HepG2 (cell line): ENCODE data around the gene ZBTB46. TPM values are rescaled to one million over a fixed set of nuclear protein-coding genes. Genes with fewer than 3 reads are reported as not detected.
A peak's percentile ranks its signal among the peaks of the same experiment; 100 is the strongest.

Experiments used
- FOXM1 ChIP-seq: sonication (generic); formaldehyde crosslinking; IDR thresholded peaks from 2 replicates; pipeline ENCODE4 v1.5.0; 2020; ENCODE audit warnings: missing genetic modification reagents
- GFI1 ChIP-seq: sonication (generic); formaldehyde crosslinking; IDR thresholded peaks from 2 replicates; pipeline ENCODE4 v1.5.0; 2020; ENCODE audit warnings: missing genetic modification reagents, mild to moderate bottlenecking, borderline replicate concordance
- HDAC2 ChIP-seq: sonication (generic); formaldehyde crosslinking; IDR thresholded peaks from 2 replicates; pipeline ENCODE4 v1.4.0; 2020; ENCODE audit warnings: missing genetic modification reagents
- HOXA3 ChIP-seq: sonication (generic); formaldehyde crosslinking; IDR thresholded peaks from 2 replicates; pipeline ENCODE4 v1.5.0; 2020; ENCODE audit warnings: missing genetic modification reagents
- KDM2A ChIP-seq: sonication (generic); formaldehyde crosslinking; IDR thresholded peaks from 2 replicates; pipeline ENCODE4 v1.4.0; 2020; ENCODE audit warnings: low read depth, missing genetic modification reagents, borderline replicate concordance
- KDM4B ChIP-seq: sonication (generic); formaldehyde crosslinking; IDR thresholded peaks from 2 replicates; pipeline ENCODE4 v1.4.0; 2020; ENCODE audit warnings: missing genetic modification reagents
- MTF1 ChIP-seq: sonication (generic); formaldehyde crosslinking; IDR thresholded peaks from 2 replicates; pipeline ENCODE4 v1.5.0; 2020; ENCODE audit warnings: missing genetic modification reagents
- PAX8 ChIP-seq: sonication (generic); formaldehyde crosslinking; IDR thresholded peaks from 2 replicates; pipeline ENCODE4 v1.8.0; 2022; ENCODE audit warnings: mild to moderate bottlenecking, missing genetic modification reagents, borderline replicate concordance
- POGZ ChIP-seq: sonication (generic); formaldehyde crosslinking; IDR thresholded peaks from 2 replicates; pipeline ENCODE4 v1.4.0; 2020; ENCODE audit warnings: mild to moderate bottlenecking, missing genetic modification reagents
- REL ChIP-seq: sonication (generic); formaldehyde crosslinking; conservative IDR thresholded peaks from 2 replicates; pipeline ENCODE4 v1.8.0; 2022; ENCODE audit warnings: mild to moderate bottlenecking, missing genetic modification reagents, moderate library complexity
- SMAD3 ChIP-seq: sonication (generic); formaldehyde crosslinking; IDR thresholded peaks from 2 replicates; pipeline ENCODE4 v1.4.0; 2020; ENCODE audit warnings: missing genetic modification reagents
- SOX13 ChIP-seq, 3 experiments: fragments of 450-650 bp in 1 of 3; sonication (generic) in 1 of 3; formaldehyde crosslinking in 1 of 3; IDR thresholded peaks in 2 of 3; conservative IDR thresholded peaks in 1 of 3; 2 replicates each; pipeline versions ENCODE4 v1.5.0 to v1.6.1; 2016 to 2020; ENCODE audit warnings: antibody characterized with exemption in 1 of 3, mild to moderate bottlenecking in 1 of 3, missing compliant biosample characterization in 1 of 3, missing genetic modification reagents in 1 of 3, moderate library complexity in 1 of 3
- ZMYM2 ChIP-seq: sonication (generic); formaldehyde crosslinking; IDR thresholded peaks from 2 replicates; pipeline ENCODE4 v1.8.0; 2022; ENCODE audit warnings: mild to moderate bottlenecking, missing genetic modification reagents
- ZNF180 ChIP-seq: sonication (generic); formaldehyde crosslinking; IDR thresholded peaks from 2 replicates; pipeline ENCODE4 v1.4.0; 2020; ENCODE audit warnings: low read depth, missing genetic modification reagents, borderline replicate concordance
- ZNF589 ChIP-seq: sonication (generic); formaldehyde crosslinking; conservative IDR thresholded peaks from 2 replicates; pipeline ENCODE4 v1.8.0; 2022; ENCODE audit warnings: mild to moderate bottlenecking, moderate library complexity, missing genetic modification reagents
- polyA plus RNA-seq, 8 experiments: library from polyadenylated mRNA; depleted of rRNA in 3 of 8; stranded (reverse) in 7 of 8; unstranded in 1 of 8; fragments of >200 nt; fragmentation: Illumina TruSeq in 4 of 8; extraction: Trizol in 4 of 8; gene quantifications; 2 replicates each; pipeline versions ENCODE4 v1.2.1 to v1.2.3, GENCODE V29; 2011 to 2016; ENCODE audit warnings: low read depth in 4 of 8, missing spikeins in 1 of 8, mixed read lengths in 1 of 8; ENCODE audit not compliant: insufficient read depth in 1 of 8
- total RNA-seq, 5 experiments: library from RNA; depleted of rRNA; stranded (reverse); fragments of >200 nt; fragmentation: Illumina TruSeq; extraction: Trizol; gene quantifications; 2 replicates each; pipeline ENCODE4 v1.2.3, GENCODE V29; 2016; ENCODE audit warnings: low read depth in 1 of 5
- TF ChIP-seq, protein P1 (sequence below): sonication (generic); formaldehyde crosslinking; IDR thresholded peaks from 2 replicates; pipeline ENCODE4 v1.8.1; 2023; ENCODE audit warnings: missing genetic modification reagents, mild to moderate bottlenecking, borderline replicate concordance
- TF ChIP-seq, protein P2 (sequence below): sonication (generic); formaldehyde crosslinking; IDR thresholded peaks from 2 replicates; pipeline ENCODE4 v1.4.0; 2020; ENCODE audit warnings: missing genetic modification reagents, mild to moderate bottlenecking, borderline replicate concordance
- TF ChIP-seq, protein P3 (sequence below): sonication (generic); formaldehyde crosslinking; IDR thresholded peaks from 2 replicates; pipeline ENCODE4 v1.5.1; 2020; ENCODE audit warnings: mild to moderate bottlenecking, moderate library complexity, missing genetic modification reagents
- TF ChIP-seq, protein P4 (sequence below): conservative IDR thresholded peaks from 2 replicates; pipeline ENCODE4 v1.6.1; 2018; ENCODE audit warnings: missing genetic modification reagents

Gene ZBTB46
- total and polyA plus RNA-seq, 2 of the 13 experiments (the other 11 are each of a cell fraction or from before 2014, with no cell fraction given), result 1.6 to 13.5 TPM

DNA sequence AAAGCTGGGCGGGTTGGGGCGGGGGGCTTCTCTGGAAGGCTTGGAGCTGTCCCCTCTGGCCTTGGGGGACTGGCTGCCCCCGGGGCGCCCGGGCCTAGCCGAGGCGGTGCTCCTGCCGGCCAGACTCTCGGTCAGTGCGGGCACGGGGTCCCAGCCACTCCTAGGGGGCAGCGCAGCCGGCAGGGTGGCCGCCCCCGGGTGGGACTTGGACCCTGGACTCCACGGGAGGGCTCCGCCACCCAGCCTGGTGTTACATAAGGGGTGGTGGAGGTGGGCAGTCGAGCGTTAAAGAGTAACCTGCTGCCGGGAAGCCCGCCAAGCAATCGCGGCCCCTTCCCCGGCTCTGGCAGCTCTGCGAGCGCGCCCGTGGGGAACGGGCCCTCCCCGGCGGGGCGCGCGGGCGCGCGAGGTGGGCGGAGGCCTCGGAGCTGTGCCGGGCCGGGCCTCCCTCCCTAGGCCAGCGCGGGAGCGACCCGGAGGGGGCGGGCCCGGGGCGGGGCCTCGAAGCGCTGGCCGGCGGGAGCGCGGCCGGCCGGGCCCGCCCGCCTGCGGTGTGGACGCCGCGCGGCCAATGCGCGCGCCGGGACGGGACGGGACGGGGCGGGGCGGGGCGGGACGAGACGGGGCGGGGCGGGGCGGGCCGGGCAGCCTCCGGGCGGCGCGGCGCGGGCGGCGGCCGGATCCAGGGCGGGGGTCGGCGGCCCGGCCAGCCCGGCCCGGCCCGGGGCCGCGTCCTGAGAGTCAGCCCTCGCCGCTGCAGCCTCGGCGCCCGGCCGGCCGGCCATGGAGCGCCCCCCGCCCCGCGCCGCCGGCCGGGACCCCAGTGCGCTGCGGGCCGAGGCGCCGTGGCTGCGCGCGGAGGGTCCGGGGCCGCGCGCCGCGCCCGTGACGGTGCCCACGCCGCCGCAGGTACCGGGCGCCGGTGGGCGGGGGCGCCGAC lies 91.7 kb downstream of the ZBTB46 start, which contains the start of gene SLC2A4RG (continued):
- TF ChIP-seq FOXM1 (CRISPR knock-in tag) (0 out of 2 replicates have a peak, but pooled peaks have one; percentile 34), SMAD3 (peak; percentile 88), REL (CRISPR knock-in tag) (0 out of 2 replicates have a peak, but pooled peaks have one; percentile 70), MTF1 (CRISPR knock-in tag) (peak; percentile 77; the same call in 1 of the 2 replicates), PAX8 (CRISPR knock-in tag) (peak; percentile 91; the same call in 1 of the 2 replicates), SOX13 (IDR thresholded peaks at IDR 0.05) (peak; percentile 68; the same call in 1 of the 2 replicates), SOX13 (CRISPR knock-in tag; conservative IDR thresholded peaks at IDR 0.05 in 1 of 2, IDR thresholded peaks at IDR 0.05 in 1 of 2) (peak in 1 of 2 experiments; percentile 77; a peak in 2 of 4 replicates), ZMYM2 (CRISPR knock-in tag) (peak; percentile 84; the same call in 1 of the 2 replicates), ZNF589 (no peak; the same call in 1 of the 2 replicates), KDM2A (CRISPR knock-in tag) (peak; percentile 95), HOXA3 (CRISPR knock-in tag) (peak; percentile 90), ZNF180 (CRISPR knock-in tag) (0 out of 2 replicates have a peak, but pooled peaks have one; percentile 80), POGZ (CRISPR knock-in tag) (0 out of 2 replicates have a peak, but pooled peaks have one; percentile 8), GFI1 (CRISPR knock-in tag) (no peak; the same call in 1 of the 2 replicates), KDM4B (CRISPR knock-in tag) (peak; percentile 89; the same call in 1 of the 2 replicates), HDAC2 (CRISPR knock-in tag) (peak; percentile 87)
- TF ChIP-seq, protein P1, sequence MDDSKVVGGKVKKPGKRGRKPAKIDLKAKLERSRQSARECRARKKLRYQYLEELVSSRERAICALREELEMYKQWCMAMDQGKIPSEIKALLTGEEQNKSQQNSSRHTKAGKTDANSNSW (CRISPR knock-in tag), result 0 out of 2 replicates have a peak, but pooled peaks have one; percentile 9
- TF ChIP-seq, protein P2, sequence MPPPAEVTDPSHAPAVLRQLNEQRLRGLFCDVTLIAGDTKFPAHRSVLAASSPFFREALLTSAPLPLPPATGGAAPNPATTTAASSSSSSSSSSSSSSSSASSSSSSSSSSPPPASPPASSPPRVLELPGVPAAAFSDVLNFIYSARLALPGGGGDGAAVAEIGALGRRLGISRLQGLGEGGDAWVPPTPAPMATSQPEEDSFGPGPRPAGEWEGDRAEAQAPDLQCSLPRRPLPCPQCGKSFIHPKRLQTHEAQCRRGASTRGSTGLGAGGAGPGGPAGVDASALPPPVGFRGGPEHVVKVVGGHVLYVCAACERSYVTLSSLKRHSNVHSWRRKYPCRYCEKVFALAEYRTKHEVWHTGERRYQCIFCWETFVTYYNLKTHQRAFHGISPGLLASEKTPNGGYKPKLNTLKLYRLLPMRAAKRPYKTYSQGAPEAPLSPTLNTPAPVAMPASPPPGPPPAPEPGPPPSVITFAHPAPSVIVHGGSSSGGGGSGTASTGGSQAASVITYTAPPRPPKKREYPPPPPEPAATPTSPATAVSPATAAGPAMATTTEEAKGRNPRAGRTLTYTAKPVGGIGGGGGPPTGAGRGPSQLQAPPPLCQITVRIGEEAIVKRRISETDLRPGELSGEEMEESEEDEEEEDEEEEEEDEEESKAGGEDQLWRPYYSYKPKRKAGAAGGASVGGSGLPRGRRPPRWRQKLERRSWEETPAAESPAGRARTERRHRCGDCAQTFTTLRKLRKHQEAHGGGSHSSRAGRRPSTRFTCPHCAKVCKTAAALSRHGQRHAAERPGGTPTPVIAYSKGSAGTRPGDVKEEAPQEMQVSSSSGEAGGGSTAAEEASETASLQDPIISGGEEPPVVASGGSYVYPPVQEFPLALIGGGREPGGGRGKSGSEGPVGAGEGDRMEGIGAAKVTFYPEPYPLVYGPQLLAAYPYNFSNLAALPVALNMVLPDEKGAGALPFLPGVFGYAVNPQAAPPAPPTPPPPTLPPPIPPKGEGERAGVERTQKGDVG, result 0 out of 2 replicates have a peak, but pooled peaks have one; percentile 32
- TF ChIP-seq, protein P3, sequence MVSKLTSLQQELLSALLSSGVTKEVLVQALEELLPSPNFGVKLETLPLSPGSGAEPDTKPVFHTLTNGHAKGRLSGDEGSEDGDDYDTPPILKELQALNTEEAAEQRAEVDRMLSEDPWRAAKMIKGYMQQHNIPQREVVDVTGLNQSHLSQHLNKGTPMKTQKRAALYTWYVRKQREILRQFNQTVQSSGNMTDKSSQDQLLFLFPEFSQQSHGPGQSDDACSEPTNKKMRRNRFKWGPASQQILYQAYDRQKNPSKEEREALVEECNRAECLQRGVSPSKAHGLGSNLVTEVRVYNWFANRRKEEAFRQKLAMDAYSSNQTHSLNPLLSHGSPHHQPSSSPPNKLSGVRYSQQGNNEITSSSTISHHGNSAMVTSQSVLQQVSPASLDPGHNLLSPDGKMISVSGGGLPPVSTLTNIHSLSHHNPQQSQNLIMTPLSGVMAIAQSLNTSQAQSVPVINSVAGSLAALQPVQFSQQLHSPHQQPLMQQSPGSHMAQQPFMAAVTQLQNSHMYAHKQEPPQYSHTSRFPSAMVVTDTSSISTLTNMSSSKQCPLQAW (CRISPR knock-in tag), result peak; percentile 98
- TF ChIP-seq, protein P4, sequence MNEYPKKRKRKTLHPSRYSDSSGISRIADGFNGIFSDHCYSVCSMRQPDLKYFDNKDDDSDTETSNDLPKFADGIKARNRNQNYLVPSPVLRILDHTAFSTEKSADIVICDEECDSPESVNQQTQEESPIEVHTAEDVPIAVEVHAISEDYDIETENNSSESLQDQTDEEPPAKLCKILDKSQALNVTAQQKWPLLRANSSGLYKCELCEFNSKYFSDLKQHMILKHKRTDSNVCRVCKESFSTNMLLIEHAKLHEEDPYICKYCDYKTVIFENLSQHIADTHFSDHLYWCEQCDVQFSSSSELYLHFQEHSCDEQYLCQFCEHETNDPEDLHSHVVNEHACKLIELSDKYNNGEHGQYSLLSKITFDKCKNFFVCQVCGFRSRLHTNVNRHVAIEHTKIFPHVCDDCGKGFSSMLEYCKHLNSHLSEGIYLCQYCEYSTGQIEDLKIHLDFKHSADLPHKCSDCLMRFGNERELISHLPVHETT, result peak; percentile 93
